ENCODE data around the gene ZNF774. TPM values are rescaled to one million over a fixed set of nuclear protein-coding genes. Genes with fewer than 3 reads are reported as not detected.

The ZNF774 gene
- total RNA-seq (2022; extraction: Qiagen RNA extraction; ENCODE audit: low read depth), result 0.58 to 1.5 TPM (median 1.2 TPM) in 5 replicates

DNA sequence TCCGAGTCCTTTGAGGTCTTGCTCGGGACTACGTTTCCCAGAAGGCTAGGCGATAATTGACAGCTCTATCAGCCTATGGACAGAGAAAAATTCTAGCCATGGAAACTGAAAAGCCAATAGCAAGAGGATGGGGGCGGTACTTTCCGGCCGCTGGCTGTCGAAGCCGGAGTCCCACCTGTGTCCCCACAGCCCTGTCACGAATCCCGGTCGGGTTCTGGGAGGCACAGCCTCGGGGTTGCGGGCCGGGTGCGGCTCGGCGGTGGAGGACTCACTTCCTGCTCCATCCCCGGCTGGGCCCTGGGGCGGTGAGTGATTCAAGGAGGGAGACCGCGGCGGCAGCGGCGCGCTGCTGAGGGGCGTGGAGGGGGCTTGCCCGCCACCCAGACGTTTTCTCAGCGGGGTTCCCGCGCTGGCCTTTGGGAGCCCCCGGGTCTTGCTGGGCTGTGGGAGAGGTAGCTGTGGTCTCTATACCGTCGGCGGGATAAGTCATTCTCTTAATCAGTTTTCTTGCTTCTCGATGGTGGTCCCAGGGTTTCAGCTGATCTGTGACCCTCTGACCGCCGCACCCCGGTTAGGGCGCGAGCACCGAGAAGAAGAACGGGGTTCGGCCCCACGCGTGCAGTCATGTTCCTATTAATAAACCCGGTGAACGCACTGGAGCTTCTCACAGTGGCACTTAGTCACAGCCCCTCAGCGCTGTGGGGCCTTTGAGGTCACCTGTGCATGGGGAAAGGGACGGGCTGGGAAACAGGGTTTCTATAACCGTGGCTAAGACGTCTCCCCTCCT lies at the start of gene ZNF774:
TSS of gene ZNF774 (plus strand) at position 178 of the 787 bp plus-strand sequence. CDS start 2,377 bp downstream, outside the sequence.

DNA sequence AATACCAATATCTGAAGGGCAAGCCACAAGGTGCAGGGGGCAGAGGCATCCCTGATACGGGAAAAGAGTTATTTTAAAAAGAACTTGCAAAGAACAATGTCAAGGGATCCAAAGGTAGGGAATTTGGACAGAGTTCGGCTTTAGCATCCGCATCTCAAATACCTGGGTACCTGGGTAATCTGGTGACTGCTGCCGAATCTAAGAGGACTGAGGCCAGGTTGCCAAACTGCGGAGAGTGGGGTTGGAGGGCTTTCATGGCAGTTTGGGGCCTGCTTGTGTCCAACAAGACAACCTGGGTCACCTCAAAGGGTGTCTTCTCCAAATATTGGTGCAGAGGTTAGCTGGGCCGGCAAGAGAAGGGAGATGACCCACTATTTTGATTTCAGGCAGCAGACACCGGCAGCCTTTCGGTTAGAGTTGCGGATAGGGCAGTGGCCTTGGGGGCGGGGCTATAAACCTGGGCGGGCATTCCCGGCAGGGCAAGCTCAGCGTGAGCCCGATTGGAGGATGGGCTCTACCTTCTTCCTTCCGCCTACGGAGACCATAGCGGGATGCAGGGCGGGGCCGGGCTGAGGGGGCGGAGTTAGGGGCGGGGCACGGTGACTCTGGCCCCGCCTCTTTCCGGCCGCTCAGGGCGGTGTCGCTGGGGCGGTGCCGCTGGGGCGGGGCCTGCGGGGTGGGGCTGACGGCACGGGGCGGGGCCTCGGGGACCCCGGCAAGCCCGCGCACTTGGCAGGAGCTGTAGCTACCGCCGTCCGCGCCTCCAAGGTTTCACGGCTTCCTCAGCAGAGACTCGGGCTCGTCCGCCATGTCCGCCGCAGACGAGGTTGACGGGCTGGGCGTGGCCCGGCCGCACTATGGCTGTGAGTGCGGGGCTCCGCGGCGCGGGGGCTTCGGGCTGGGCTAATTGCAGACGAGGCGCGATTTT lies 35.7 kb downstream of the ZNF774 start, which contains the start of gene IQGAP1:
TSS of gene IQGAP1 (plus strand) at position 709 of the 928 bp plus-strand sequence. CDS start at position 809, 100 bp downstream.

Other genes with a start within 250 kb of the ZNF774 start
- 38.6 to 45.8 TPM (median 43.8 TPM) in 5 replicates for gene IDH2, start 249.8 kb upstream of the ZNF774 start, total RNA-seq (2022; extraction: Qiagen RNA extraction; ENCODE audit: low read depth)
- 66.5 to 111 TPM (median 100 TPM) in 5 replicates for gene SEMA4B, start 151.0 kb upstream of the ZNF774 start, total RNA-seq (2022; extraction: Qiagen RNA extraction; ENCODE audit: low read depth)
- 187 to 226 TPM (median 220 TPM) in 5 replicates for gene CIB1, start 118.3 kb upstream of the ZNF774 start, total RNA-seq (2022; extraction: Qiagen RNA extraction; ENCODE audit: low read depth)
- gene GDPGP1, start 118.1 kb upstream of the ZNF774 start, total RNA-seq (2022; extraction: Qiagen RNA extraction; ENCODE audit: low read depth), result 3.7 to 6.0 TPM (median 4.9 TPM) in 5 replicates
- gene TTLL13, start 102.7 kb upstream of the ZNF774 start, total RNA-seq (2022; extraction: Qiagen RNA extraction; ENCODE audit: low read depth), result 0.17 to 0.51 TPM (median 0.24 TPM) in 4 of 5 replicates, not detected in the other
- 98.3 to 117 TPM (median 111 TPM) in 5 replicates for gene NGRN, start 86.6 kb upstream of the ZNF774 start, total RNA-seq (2022; extraction: Qiagen RNA extraction; ENCODE audit: low read depth)
- gene IQGAP1, start 36.0 kb downstream of the ZNF774 start, total RNA-seq (2022; extraction: Qiagen RNA extraction; ENCODE audit: low read depth), result 134 to 200 TPM (median 158 TPM) in 5 replicates
- 20.6 to 25.2 TPM (median 24.0 TPM) in 5 replicates for gene CRTC3, start 177.6 kb downstream of the ZNF774 start, total RNA-seq (2022; extraction: Qiagen RNA extraction; ENCODE audit: low read depth)

All from A549 treated with GW870086 at 1 μM for 4 hours (cell line).